SW 1271 (cell line): ENCODE results near the gene TSPAN14.
A peak's percentile ranks its signal among the peaks of the same experiment; 100 is the strongest.
"Not testable (repeated sequence)": the region's sequence is repeated elsewhere in the genome, so short reads cannot be mapped to it uniquely, and the experiment has no call there.

Source experiments
- DNase-seq, 2 experiments: peaks; one replicate each; lab custom pipeline; 2025; lab: John Stamatoyannopoulos, UW

TSPAN14 gene

GRCh38 chr10:80524190-80524909 is 70.2 kb downstream of the TSPAN14 start:
- no peak for DNase-seq

DNA sequence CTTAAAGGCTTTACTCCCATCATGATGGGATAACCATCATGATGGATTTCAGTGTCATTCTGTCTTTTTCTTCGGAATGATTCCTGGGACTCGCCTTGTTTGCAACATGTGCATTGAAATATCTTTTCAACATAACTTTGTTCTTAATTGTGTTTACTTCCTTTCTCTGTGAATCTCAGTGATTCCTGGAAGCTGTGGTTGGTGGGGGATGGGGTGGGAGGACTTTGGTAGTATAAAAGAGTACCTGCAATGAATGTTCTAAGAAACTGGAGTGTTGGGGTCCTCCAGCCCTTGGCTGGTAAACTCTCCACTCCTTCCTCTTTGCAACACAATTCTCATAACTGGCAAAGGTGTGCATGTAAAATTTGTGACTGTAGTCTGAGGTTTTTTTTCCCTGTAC is 72.1 kb downstream of the TSPAN14 start:
- no peak for DNase-seq

GRCh38 chr10:80526742-80527141 is 72.6 kb downstream of the TSPAN14 start:
- DNase-seq: no peak

- DNase-seq: no peak
These were observed 74.1 kb downstream of the TSPAN14 start for GRCh38 chr10:80528185-80528700.

DNA sequence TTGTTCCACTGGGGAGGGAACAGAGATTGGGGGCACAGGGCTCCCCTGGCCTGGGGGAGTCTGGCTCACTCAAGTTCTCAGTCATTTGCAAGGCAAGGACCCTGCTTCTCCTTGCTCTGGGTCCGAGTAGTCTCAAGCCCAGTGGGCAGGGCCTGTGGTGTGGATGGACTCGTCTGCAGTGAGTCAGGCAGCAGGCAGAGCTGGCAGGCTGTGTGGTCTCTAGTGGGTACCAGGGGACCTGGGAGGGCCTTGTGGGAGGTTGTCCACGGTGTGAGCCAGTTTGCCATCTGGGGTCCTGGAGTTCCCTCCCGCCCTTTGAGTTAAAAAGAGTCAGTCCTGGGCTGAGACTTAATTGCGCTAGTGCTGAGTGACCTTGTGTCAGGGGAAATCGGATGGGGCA is 74.8 kb downstream of the TSPAN14 start:
- no peak for DNase-seq

DNA sequence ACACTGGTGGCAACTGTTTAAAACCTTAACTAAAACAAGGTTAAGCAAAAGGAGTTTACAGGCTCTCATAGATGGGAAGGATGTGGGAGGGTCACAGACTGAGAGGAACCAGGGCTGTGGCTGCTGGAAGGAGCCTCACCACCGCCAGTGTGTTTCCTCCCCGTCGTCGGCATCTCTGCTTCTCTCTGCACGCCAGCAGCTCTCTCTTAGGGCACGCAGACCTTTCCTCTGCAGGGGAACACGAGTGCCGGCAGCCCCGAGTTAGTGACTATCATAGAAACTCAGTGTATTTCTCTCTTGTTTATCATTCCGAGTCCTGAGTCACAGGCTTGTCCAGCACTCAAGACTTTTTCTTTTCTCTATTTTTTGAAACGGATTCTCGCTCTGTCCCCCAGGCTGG is 75.5 kb downstream of the TSPAN14 start:
- no peak for DNase-seq

DNA sequence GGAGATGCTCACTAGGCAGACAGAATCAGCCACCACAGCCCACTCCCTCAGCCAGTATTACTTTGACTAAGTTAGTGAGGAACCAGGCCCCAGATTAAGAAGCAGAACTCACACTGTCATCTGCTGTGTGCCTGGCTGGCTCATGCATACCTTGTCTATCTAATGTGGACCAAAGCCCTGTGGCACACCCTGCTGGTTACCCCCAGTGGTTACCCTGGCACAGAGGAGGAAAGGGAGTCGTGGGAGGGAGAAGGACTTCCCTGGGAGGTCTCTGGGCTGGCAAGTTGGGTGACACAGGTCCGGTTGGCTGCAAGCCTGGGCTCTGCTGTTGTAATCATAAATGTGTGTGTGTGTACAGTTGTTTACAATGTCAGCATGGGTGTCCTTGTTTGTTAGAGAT is 76.1 kb downstream of the TSPAN14 start:
- peak in 1 of 2 experiments; percentile 6 for DNase-seq

- no peak for DNase-seq
These were observed 76.7 kb downstream of the TSPAN14 start for GRCh38 chr10:80530816-80531215.

DNA sequence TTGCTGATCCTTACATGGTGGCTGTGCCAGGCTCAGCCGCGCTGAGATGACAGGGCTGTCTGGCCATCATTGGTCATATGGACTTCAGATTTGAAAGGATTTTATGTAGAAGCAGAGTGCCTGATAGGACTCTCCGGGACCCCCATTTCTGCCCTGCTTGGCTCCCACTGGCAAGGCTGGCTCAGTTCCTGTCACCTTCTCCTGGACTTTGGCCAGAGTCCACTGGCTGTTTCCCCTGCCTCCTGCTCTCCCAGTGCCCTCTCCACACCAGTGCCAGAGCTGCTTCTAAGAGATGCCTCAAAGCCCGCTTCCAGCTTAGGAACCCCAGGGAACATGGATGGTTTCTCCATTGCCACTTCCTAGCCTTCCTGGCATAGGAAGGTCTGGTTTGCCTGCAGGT is 78.5 kb downstream of the TSPAN14 start:
- DNase-seq: no peak

GRCh38 chr10:80534059-80534458 is 79.9 kb downstream of the TSPAN14 start:
- not testable (repeated sequence) for DNase-seq

DNA sequence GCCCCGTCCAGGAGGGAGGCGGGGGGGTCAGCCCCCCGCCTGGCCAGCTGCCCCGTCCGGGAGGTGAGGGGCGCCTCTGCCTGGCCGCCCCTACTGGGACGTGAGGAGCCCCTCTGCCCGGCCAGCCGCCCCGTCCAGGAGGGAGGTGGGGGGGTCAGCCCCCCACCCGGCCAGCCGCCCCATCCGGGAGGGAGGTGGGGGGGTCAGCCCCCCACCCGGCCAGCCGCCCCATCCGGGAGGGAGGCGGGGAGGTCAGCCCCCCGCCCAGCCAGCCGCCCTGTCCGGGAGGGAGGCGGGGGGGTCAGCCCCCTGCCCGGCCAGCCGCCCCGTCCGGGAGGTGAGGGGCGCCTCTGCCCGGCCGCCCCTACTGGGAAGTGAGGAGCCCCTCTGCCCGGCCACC is 80.5 kb downstream of the TSPAN14 start:
- not testable (repeated sequence) for DNase-seq

- peak in 1 of 2 experiments; percentile 27 for DNase-seq
These were observed 81.7 kb downstream of the TSPAN14 start for GRCh38 chr10:80535671-80536360.

DNA sequence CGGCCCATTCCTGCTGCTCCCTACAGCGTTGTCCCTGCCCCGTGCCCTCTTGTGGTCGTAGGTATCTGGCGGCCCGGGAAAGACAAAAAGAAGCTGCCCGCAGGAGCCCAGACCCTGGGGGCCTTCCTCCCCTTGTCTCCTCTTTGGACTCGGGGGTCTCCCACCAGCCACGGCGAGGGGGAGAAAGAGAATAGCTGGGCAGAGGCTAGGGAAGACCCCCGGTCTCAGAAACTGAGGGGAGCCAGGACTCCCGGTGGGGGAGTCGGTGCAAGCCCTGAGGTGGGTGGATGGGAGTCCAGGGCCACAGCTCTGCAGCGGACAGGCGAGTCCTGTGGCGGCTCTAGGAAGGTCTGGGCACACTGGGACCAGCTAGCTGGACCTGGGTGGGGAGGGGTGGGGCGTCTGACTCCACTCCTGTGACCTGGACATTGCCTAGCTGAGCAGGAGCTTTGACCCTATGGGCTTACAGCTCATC is 82.3 kb downstream of the TSPAN14 start:
- DNase-seq: no peak

GRCh38 chr10:80537086-80537735 is 83.1 kb downstream of the TSPAN14 start:
- DNase-seq: no peak

- DNase-seq: no peak
These were observed 83.8 kb downstream of the TSPAN14 start, which contains the start of gene SH2D4B for GRCh38 chr10:80537736-80538480. SH2D4B (plus strand) TSS chr10:80537902; CDS start chr10:80538332, 430 bp downstream.

DNA sequence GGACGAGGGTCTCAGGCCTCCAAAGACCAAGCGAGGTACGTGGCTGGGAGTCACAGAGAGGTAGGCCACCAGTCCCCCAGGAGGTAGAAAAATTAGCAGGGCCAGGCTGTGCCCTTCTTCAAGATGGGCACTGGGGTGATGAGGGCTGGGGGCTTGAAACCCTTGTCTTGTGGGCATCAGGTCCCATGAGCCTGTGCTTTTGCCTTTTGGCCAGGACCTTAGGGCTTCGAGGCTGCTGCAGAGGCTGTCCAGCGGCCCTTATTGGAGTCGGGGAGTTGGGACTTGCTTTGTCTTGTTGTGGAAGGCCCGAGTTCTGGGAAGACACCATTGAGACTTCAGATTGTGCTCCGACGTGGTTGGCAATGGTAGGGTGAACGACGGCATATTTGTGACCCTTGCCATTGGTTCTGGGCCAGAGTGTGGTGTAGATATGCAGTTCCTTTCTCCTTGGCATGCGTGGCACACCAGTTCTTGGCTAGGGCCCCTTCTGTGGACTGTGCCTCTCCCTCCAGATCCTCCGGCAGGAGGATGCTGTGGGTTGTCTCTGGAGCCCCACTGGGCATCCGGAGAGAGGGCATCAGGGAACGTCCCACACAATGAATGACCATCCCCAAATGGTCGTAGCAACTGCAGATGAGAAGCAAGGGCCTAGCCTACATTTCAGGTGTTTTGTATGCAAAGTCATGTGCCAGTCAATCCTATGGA is 84.5 kb downstream of the TSPAN14 start:
- DNase-seq: no peak

DNA sequence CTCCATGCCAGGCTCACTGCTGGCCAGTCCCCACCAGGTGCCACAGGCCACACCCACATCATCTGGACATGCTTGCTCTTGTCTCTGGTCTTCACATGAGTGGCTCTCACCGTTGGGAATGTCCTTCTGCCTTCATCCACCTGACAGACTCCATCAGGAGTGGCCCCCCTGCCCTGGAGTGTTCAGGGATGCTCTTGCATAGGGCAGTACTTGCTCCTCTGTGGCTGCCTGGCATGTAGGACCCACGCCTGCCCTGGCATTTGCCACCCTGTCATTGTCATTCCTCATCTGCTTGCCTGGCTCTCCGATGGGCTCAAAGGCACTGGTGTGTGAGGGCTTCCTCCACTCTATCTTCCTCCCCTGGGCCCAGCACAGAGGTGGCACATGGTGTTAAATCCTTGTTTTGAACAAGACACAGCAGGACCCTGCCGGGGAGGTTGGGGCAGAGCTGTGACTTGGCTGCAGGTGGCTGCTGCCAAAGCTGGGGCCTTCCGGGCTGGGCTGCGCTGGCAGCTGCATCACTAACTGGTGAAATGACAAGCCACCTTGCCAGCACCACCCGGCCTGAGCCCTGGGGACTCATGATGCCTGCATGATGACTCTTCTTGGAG is 85.4 kb downstream of the TSPAN14 start:
- DNase-seq: no peak

- no peak for DNase-seq
These were observed 86.0 kb downstream of the TSPAN14 start for GRCh38 chr10:80540136-80540535.

- no peak for DNase-seq
These were observed 86.5 kb downstream of the TSPAN14 start for GRCh38 chr10:80540618-80540980.

DNA sequence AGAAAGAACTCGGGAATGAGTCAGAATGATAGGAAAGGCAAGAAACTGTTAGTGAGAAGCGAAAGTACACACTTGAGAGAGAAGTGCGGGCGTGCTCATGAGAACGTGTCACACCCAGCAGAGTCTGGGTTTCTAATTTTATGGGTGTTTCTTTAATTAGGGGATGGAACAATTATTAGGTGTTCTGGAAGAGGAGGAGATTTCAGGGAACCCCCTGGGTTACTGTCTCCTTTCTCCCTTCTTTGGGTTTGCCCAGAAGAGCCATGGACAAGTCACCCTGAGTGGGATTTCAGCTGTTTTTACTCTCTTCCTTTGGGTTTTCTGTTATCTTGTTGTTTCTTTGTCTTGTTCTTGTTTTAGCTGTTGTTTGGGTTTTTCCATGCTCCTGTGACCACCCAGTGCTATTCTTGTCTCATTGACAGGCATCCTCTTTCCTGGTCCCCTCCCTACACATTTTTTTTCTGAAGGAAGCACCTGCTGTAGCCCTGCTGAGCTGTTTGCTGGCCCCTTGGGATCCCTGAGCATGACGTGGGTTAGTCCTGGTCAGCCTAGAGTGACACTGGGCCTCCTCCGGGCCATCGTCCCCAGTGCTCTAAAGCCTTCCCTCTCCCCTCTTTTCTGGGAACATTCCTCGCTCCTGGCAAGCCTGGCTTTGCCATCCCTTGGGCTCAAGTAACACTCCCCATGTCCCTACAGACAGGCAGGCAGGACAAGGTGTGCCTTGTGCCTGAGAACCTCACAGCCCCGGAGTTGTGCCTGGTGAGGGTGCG is 87.1 kb downstream of the TSPAN14 start:
- no peak for DNase-seq
